ENCODE data around the gene DDIT3. TPM values are rescaled to one million over a fixed set of nuclear protein-coding genes. Genes with fewer than 3 reads are reported as not detected.
A peak's percentile ranks its signal among the peaks of the same experiment; 100 is the strongest.

The DDIT3 gene
- total and polyA plus RNA-seq, 2 donors (not counting 1 experiment from before 2014, with no cell fraction given): 35.6 to 159 TPM

DNA sequence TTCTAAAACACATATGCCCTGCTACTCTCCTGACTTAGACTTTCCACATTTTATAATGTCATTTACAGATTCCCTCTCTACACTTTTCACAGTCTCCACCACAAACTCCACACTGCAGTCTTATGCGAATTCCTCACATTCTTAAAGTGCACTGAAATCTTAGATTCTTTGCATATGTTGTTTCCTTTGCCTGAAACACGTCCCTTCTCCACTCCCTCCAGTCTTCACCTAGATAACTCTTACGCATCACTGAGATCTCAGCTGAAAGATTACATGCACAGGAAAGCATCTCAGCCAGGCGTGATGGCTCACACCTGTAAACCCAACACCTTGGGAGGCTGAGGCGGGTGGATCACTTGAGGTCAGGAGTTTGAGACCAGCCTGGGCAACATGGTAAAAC lies 36.8 kb downstream of the DDIT3 start:
- intact Hi-C loops (cut with micrococcal nuclease): loop anchor here (10.0 kb wide), 1 partner anchor 271 kb away; the partner anchor contains the start of genes CDK4 and MARCHF9
- Histone ChIP-seq H3K79me2 (ENCODE audit: control insufficient read depth, insufficient read depth, low read length) (peaks cover 58% of the 10 kb centered on the region), H3K9ac (ENCODE audit: low read length) (no peak overlapping the region), H3K27me3 (replicated peaks in 1 of 4; ENCODE audit: control extremely low read depth in 1 of 4, control insufficient read depth in 3 of 4, insufficient read depth in 4 of 4, low read length in 3 of 4) (no peaks in the 10 kb centered on the region), H3K36me3 (replicated peaks in 1 of 2; ENCODE audit: control extremely low read depth in 1 of 2, control insufficient read depth in 1 of 2, extremely low read depth in 1 of 2, insufficient read depth in 2 of 2, low read length in 1 of 2) (no peaks in the 10 kb centered on the region), H3K9me3 (ENCODE audit: control extremely low read depth in 1 of 3, control insufficient read depth in 2 of 3, insufficient read depth in 1 of 3, low read length in 2 of 3) (no peaks in the 10 kb centered on the region), H4K20me1 (ENCODE audit: control insufficient read depth, insufficient read depth, low read length, poor library complexity, severe bottlenecking) (peaks cover 3% of the 10 kb centered on the region), H3K27ac (ENCODE audit: low read length in 2 of 2) (peak overlapping the region in 1 of 2 donors; percentile 25), H3K4me3 (ENCODE audit: control extremely low read depth in 1 of 5, extremely low read depth in 1 of 5, insufficient read depth in 1 of 5, low read depth in 2 of 5, low read length in 4 of 5) (no peak overlapping the region), H3K4me1 (ENCODE audit: control insufficient read depth in 2 of 2, insufficient read depth in 2 of 2, low read length in 2 of 2) (peaks cover 48 to 52% of the 10 kb centered on the region in 2 donors), H3K4me2 (replicated peaks; ENCODE audit: low read depth, low read length, poor library complexity, severe bottlenecking) (peak overlapping the region; percentile 30), H2AFZ (ENCODE audit: insufficient read depth, low read depth, low read length, poor library complexity, severe bottlenecking) (no peak overlapping the region)
- peaks cover 49% of the 10 kb centered on the region for H3K4me1 Mint-ChIP-seq
- no peak for ATAC-seq (ENCODE audit: low read depth)
- H3K27me3 Mint-ChIP-seq: no peaks in the 10 kb centered on the region
- CTCF ChIA-PET: interaction anchor here (0.6 to 1.5 kb wide), 2 partner anchors 21 to 43 kb away, joined by 3 read pairs; no protein-coding TSS in a partner anchor
- no peak for DNase-seq
- POLR2A ChIA-PET: interaction anchor here (0.7 kb wide), 1 partner anchor 53 kb away, joined by 10 read pairs; no protein-coding TSS in a partner anchor
- TF ChIP-seq, protein P1, sequence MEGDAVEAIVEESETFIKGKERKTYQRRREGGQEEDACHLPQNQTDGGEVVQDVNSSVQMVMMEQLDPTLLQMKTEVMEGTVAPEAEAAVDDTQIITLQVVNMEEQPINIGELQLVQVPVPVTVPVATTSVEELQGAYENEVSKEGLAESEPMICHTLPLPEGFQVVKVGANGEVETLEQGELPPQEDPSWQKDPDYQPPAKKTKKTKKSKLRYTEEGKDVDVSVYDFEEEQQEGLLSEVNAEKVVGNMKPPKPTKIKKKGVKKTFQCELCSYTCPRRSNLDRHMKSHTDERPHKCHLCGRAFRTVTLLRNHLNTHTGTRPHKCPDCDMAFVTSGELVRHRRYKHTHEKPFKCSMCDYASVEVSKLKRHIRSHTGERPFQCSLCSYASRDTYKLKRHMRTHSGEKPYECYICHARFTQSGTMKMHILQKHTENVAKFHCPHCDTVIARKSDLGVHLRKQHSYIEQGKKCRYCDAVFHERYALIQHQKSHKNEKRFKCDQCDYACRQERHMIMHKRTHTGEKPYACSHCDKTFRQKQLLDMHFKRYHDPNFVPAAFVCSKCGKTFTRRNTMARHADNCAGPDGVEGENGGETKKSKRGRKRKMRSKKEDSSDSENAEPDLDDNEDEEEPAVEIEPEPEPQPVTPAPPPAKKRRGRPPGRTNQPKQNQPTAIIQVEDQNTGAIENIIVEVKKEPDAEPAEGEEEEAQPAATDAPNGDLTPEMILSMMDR (IDR thresholded peaks at IDR 0.05): no peak
- no peak for TF ChIP-seq EZH2 (IDR thresholded peaks at IDR 0.05; ENCODE audit: borderline replicate concordance, insufficient read depth, low read depth, low read length, poor library complexity, severe bottlenecking)
- 82% methylated on average over 4 of the region's 5 CpGs for WGBS (ENCODE audit: insufficient coverage)
- no peak overlapping the region for H3K4me3 Mint-ChIP-seq
- no peaks in the 10 kb centered on the region for H3K9me3 Mint-ChIP-seq (ENCODE audit: insufficient read depth)
- H3K27ac Mint-ChIP-seq: peak overlapping the region; percentile 54

DNA sequence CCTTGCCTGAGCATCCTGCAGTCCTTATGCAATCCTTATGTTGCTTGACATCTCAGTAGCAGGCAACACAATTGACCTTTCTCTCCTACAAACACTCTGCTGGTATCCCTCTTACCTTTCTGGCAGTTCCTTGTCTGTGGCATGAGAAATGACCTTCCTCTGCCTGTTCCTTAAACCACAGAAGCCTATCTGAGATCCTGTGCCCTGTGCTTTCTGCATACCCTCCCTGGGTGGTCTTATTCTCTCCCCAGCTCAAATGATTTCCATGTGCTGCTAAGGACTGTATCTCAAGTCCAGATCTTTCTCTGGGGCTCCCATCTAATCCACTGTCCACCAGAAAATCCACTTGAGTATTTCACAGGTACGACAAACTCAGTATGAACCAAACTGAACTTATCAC lies 38.6 kb downstream of the DDIT3 start:
- H3K36me3 ChIP-seq (replicated peaks in 1 of 2; ENCODE audit: control extremely low read depth in 1 of 2, control insufficient read depth in 1 of 2, extremely low read depth in 1 of 2, insufficient read depth in 2 of 2, low read length in 1 of 2): no peaks in the 10 kb centered on the region
- Mint-ChIP-seq H3K27me3 (no peaks in the 10 kb centered on the region), H3K27ac (peak overlapping the region; percentile 98), H3K9me3 (ENCODE audit: insufficient read depth) (no peaks in the 10 kb centered on the region), H3K4me3 (peak overlapping the region; percentile 15), H3K4me1 (peaks cover 58% of the 10 kb centered on the region)
- no peak overlapping the region for H2AFZ ChIP-seq (ENCODE audit: insufficient read depth, low read depth, low read length, poor library complexity, severe bottlenecking)
- H3K4me2 ChIP-seq (replicated peaks; ENCODE audit: low read depth, low read length, poor library complexity, severe bottlenecking): peak overlapping the region; percentile 11
- H3K27me3 ChIP-seq (replicated peaks in 1 of 4; ENCODE audit: control extremely low read depth in 1 of 4, control insufficient read depth in 3 of 4, insufficient read depth in 4 of 4, low read length in 3 of 4): no peaks in the 10 kb centered on the region
- H3K79me2 ChIP-seq (ENCODE audit: control insufficient read depth, insufficient read depth, low read length): peaks cover 63% of the 10 kb centered on the region
- ChIA-PET CTCF (interaction anchor here (0.7 to 1.4 kb wide), 2 partner anchors 23 to 64 kb away, joined by 3 to 4 read pairs; partner anchors contain the start of gene GLI1), POLR2A (no interaction called here)
- TF ChIP-seq, protein P1 (IDR thresholded peaks at IDR 0.05): no peak
- no peak for TF ChIP-seq EZH2 (IDR thresholded peaks at IDR 0.05; ENCODE audit: borderline replicate concordance, insufficient read depth, low read depth, low read length, poor library complexity, severe bottlenecking)
- ATAC-seq (ENCODE audit: low read depth) (no peak), DNase-seq (no peak)
- H3K27ac ChIP-seq (ENCODE audit: low read length in 2 of 2): peak overlapping the region; percentile 91 to 99
- no peaks in the 10 kb centered on the region for H4K20me1 ChIP-seq (ENCODE audit: control insufficient read depth, insufficient read depth, low read length, poor library complexity, severe bottlenecking)
- H3K4me3 ChIP-seq (ENCODE audit: control extremely low read depth in 1 of 5, extremely low read depth in 1 of 5, insufficient read depth in 1 of 5, low read depth in 2 of 5, low read length in 4 of 5): no peak overlapping the region
- H3K4me1 ChIP-seq (ENCODE audit: control insufficient read depth in 2 of 2, insufficient read depth in 2 of 2, low read length in 2 of 2): peaks cover 45 to 59% of the 10 kb centered on the region in 2 donors
- H3K9ac ChIP-seq (ENCODE audit: low read length): no peak overlapping the region
- no peaks in the 10 kb centered on the region for H3K9me3 ChIP-seq (ENCODE audit: control extremely low read depth in 1 of 3, control insufficient read depth in 2 of 3, insufficient read depth in 1 of 3, low read length in 2 of 3)
- intact Hi-C loops (cut with micrococcal nuclease): loop anchor here (10.0 kb wide), 1 partner anchor 273 kb away; the partner anchor contains the start of genes CDK4 and MARCHF9
- WGBS (ENCODE audit: insufficient coverage): no CpG with 5 or more reads among the region's 1 CpG

All from B cell (primary cell).